HepG2 (cell line): ENCODE measurements around the gene TMEM198. TPM values are rescaled to one million over a fixed set of nuclear protein-coding genes. Genes with fewer than 3 reads are reported as not detected.
A peak's percentile ranks its signal among the peaks of the same experiment; 100 is the strongest.

ENCODE experiments used
- ARID2 ChIP-seq: sonication (generic); formaldehyde crosslinking; IDR thresholded peaks from 2 replicates; pipeline ENCODE4 v1.8.1; 2022; ENCODE audit warnings: mild to moderate bottlenecking, missing genetic modification reagents, borderline replicate concordance
- ATF7-NPFF ChIP-seq: sonication (generic); formaldehyde crosslinking; IDR thresholded peaks from 2 replicates; pipeline ENCODE4 v1.8.1; 2023; ENCODE audit warnings: mild to moderate bottlenecking, low read depth, missing genetic modification reagents, moderate library complexity
- HCFC1 ChIP-seq: fragments of 150-350 bp; IDR thresholded peaks from 2 replicates; pipeline ENCODE4 v1.6.1; 2014; ENCODE audit warnings: low read depth, low read length
- HHEX ChIP-seq: IDR thresholded peaks from 2 replicates; pipeline ENCODE4 v1.6.1; 2016; ENCODE audit warnings: control low read depth
- HIVEP1 ChIP-seq: sonication (generic); formaldehyde crosslinking; IDR thresholded peaks from 2 replicates; pipeline ENCODE4 v1.4.0; 2020; ENCODE audit warnings: mild to moderate bottlenecking, missing genetic modification reagents
- HMGA1 ChIP-seq: sonication (generic); formaldehyde crosslinking; conservative IDR thresholded peaks from 2 replicates; pipeline ENCODE4 v1.4.0; 2020; ENCODE audit warnings: missing genetic modification reagents
- HNRNPK ChIP-seq: fragments of 200-400 bp; formaldehyde crosslinking; IDR thresholded peaks from 2 replicates; pipeline ENCODE4 v1.6.1; 2018; ENCODE audit warnings: low read length, low read depth, moderate library complexity, mild to moderate bottlenecking; ENCODE audit not compliant: poor library complexity, severe bottlenecking
- MBD4 ChIP-seq: IDR thresholded peaks from 2 replicates; pipeline ENCODE4 v1.6.1; 2012; ENCODE audit warnings: low read length, inconsistent platforms, borderline replicate concordance
- MYC ChIP-seq: sonication (generic); formaldehyde crosslinking; IDR thresholded peaks from 2 replicates; pipeline ENCODE4 v1.9.0; 2021; ENCODE audit warnings: missing genetic modification reagents, borderline replicate concordance
- PCBP2 ChIP-seq: fragments of 200-400 bp; formaldehyde crosslinking; optimal IDR thresholded peaks from 2 replicates; pipeline ENCODE3; 2018; ENCODE audit warnings: low read length, low read depth; ENCODE audit not compliant: poor library complexity, severe bottlenecking
- PLSCR1 ChIP-seq: sonication (generic); formaldehyde crosslinking; IDR thresholded peaks from 2 replicates; pipeline ENCODE4 v1.5.0; 2020; ENCODE audit warnings: missing genetic modification reagents, mild to moderate bottlenecking, borderline replicate concordance
- POLR2A ChIP-seq, 2 experiments: IDR thresholded peaks; 2 replicates each; pipeline ENCODE4 v1.6.1; 2011; ENCODE audit warnings: low read depth in 2 of 2, low read length in 2 of 2, mild to moderate bottlenecking in 1 of 2, moderate library complexity in 1 of 2; ENCODE audit not compliant: insufficient read depth in 1 of 2
- PRDM4 ChIP-seq: sonication (generic); formaldehyde crosslinking; IDR thresholded peaks from 2 replicates; pipeline ENCODE4 v1.9.0; 2021; ENCODE audit warnings: missing genetic modification reagents, borderline replicate concordance
- RBAK ChIP-seq: sonication (generic); formaldehyde crosslinking; IDR thresholded peaks from 2 replicates; pipeline ENCODE4 v1.5.1; 2020; ENCODE audit warnings: mild to moderate bottlenecking, missing genetic modification reagents
- SMC3 ChIP-seq: IDR thresholded peaks from 2 replicates; pipeline ENCODE4 v1.6.1; 2011; ENCODE audit warnings: low read length, improper control_type of control experiment
- SNAPC5 ChIP-seq: sonication (generic); formaldehyde crosslinking; IDR thresholded peaks from 2 replicates; pipeline ENCODE4 v1.8.1; 2023; ENCODE audit warnings: mild to moderate bottlenecking, missing genetic modification reagents, borderline replicate concordance
- SNRNP70 ChIP-seq: fragments of 200-400 bp; formaldehyde crosslinking; IDR thresholded peaks from 2 replicates; pipeline ENCODE4 v1.6.1; 2017; ENCODE audit warnings: mild to moderate bottlenecking, low read depth, low read length, moderate library complexity
- SOX6 ChIP-seq, 2 experiments: fragments of 450-650 bp in 1 of 2; sonication (generic) in 1 of 2; formaldehyde crosslinking in 1 of 2; IDR thresholded peaks; 2 replicates each; pipeline versions ENCODE4 v1.4.0 to v1.6.1; 2017 to 2020; ENCODE audit warnings: antibody characterized with exemption in 1 of 2, mild to moderate bottlenecking in 1 of 2, missing genetic modification reagents in 1 of 2
- SP5 ChIP-seq: IDR thresholded peaks from 2 replicates; pipeline ENCODE4 v1.6.1; 2016; ENCODE audit warnings: low read depth, borderline replicate concordance
- STAG1 ChIP-seq: sonication (generic); formaldehyde crosslinking; IDR thresholded peaks from 2 replicates; pipeline ENCODE4 v1.4.0; 2020; ENCODE audit warnings: missing genetic modification reagents
- TMF1 ChIP-seq: sonication (generic); formaldehyde crosslinking; IDR thresholded peaks from 2 replicates; pipeline ENCODE4 v1.8.1; 2022; ENCODE audit warnings: low read depth, missing genetic modification reagents
- TP53 ChIP-seq: sonication (generic); formaldehyde crosslinking; conservative IDR thresholded peaks from 2 replicates; pipeline ENCODE4 v1.4.0; 2020; ENCODE audit warnings: missing genetic modification reagents
- U2AF2 ChIP-seq: fragments of 200-400 bp; formaldehyde crosslinking; IDR thresholded peaks from 2 replicates; pipeline ENCODE4 v1.6.1; 2017; ENCODE audit warnings: low read depth, mild to moderate bottlenecking, low read length
- ZBTB7A ChIP-seq: sonication (generic); formaldehyde crosslinking; IDR thresholded peaks from 2 replicates; pipeline ENCODE4 v1.8.0; 2022; ENCODE audit warnings: mild to moderate bottlenecking, missing genetic modification reagents
- ZEB1 ChIP-seq: IDR thresholded peaks from 2 replicates; pipeline ENCODE4 v1.6.1; 2012; ENCODE audit warnings: mild to moderate bottlenecking, low read depth, inconsistent platforms; ENCODE audit not compliant: insufficient replicate concordance
- ZFP36L1 ChIP-seq: sonication (generic); formaldehyde crosslinking; IDR thresholded peaks from 2 replicates; pipeline ENCODE4 v1.8.0; 2022; ENCODE audit warnings: mild to moderate bottlenecking, missing genetic modification reagents, moderate library complexity
- ZNF235 ChIP-seq: sonication (generic); formaldehyde crosslinking; IDR thresholded peaks from 2 replicates; pipeline ENCODE4 v1.8.1; 2023; ENCODE audit warnings: mild to moderate bottlenecking, missing genetic modification reagents, borderline replicate concordance
- ZNF343 ChIP-seq: sonication (generic); formaldehyde crosslinking; IDR thresholded peaks from 2 replicates; pipeline ENCODE4 v1.4.0; 2020; ENCODE audit warnings: mild to moderate bottlenecking, missing genetic modification reagents
- ZNF557 ChIP-seq: sonication (generic); formaldehyde crosslinking; IDR thresholded peaks from 2 replicates; pipeline ENCODE4 v1.4.0; 2020; ENCODE audit warnings: missing genetic modification reagents
- ZNF674 ChIP-seq: sonication (generic); formaldehyde crosslinking; IDR thresholded peaks from 2 replicates; pipeline ENCODE4 v1.5.0; 2020; ENCODE audit warnings: low read depth, mild to moderate bottlenecking, missing genetic modification reagents
- ZNF713 ChIP-seq: sonication (generic); formaldehyde crosslinking; IDR thresholded peaks from 2 replicates; pipeline ENCODE4 v1.4.0; 2020; ENCODE audit warnings: mild to moderate bottlenecking, missing genetic modification reagents
- ZNF737 ChIP-seq: sonication (generic); formaldehyde crosslinking; IDR thresholded peaks from 2 replicates; pipeline ENCODE4 v1.5.0; 2020; ENCODE audit warnings: missing genetic modification reagents, mild to moderate bottlenecking, borderline replicate concordance
- polyA plus RNA-seq, 8 experiments: library from polyadenylated mRNA; depleted of rRNA in 3 of 8; stranded (reverse) in 7 of 8; unstranded in 1 of 8; fragments of >200 nt; fragmentation: Illumina TruSeq in 4 of 8; extraction: Trizol in 4 of 8; gene quantifications; 2 replicates each; pipeline versions ENCODE4 v1.2.1 to v1.2.3, GENCODE V29; 2011 to 2016; ENCODE audit warnings: low read depth in 4 of 8, missing spikeins in 1 of 8, mixed read lengths in 1 of 8; ENCODE audit not compliant: insufficient read depth in 1 of 8
- total RNA-seq, 5 experiments: library from RNA; depleted of rRNA; stranded (reverse); fragments of >200 nt; fragmentation: Illumina TruSeq; extraction: Trizol; gene quantifications; 2 replicates each; pipeline ENCODE4 v1.2.3, GENCODE V29; 2016; ENCODE audit warnings: low read depth in 1 of 5

TMEM198 gene
- total and polyA plus RNA-seq, 2 of the 13 experiments (the other 11 are each of a cell fraction or from before 2014, with no cell fraction given) = 17.3 to 23.5 TPM

- TF ChIP-seq SOX6 (IDR thresholded peaks at IDR 0.05) = no peak
- TF ChIP-seq SOX6 (CRISPR knock-in tag; IDR thresholded peaks at IDR 0.05) = no peak
- TF ChIP-seq POLR2A (IDR thresholded peaks at IDR 0.05; ENCODE audit: insufficient read depth in 1 of 2, low read depth in 2 of 2, low read length in 2 of 2) = no peak; a peak in 1 of 4 replicates
- no peak for TF ChIP-seq HIVEP1 (CRISPR knock-in tag)
- no peak for TF ChIP-seq ZEB1
- TF ChIP-seq ZNF713 (CRISPR knock-in tag) = no peak
- TF ChIP-seq HMGA1 (CRISPR knock-in tag) = no peak
- TF ChIP-seq U2AF2 = no peak
- no peak for TF ChIP-seq PCBP2
- TF ChIP-seq SNRNP70 = no peak
- TF ChIP-seq MBD4 = no peak
- no peak for TF ChIP-seq TP53 (CRISPR knock-in tag)
- TF ChIP-seq MYC (CRISPR knock-in tag) = peak; percentile 16; the same call in 1 of the 2 replicates
- TF ChIP-seq STAG1 (CRISPR knock-in tag) = 0 out of 2 replicates have a peak, but pooled peaks have one; percentile 1
- no peak for TF ChIP-seq ARID2 (CRISPR knock-in tag)
- TF ChIP-seq SP5 = no peak
- no peak for TF ChIP-seq ATF7-NPFF
- no peak for TF ChIP-seq ZNF557 (CRISPR knock-in tag)
- no peak for TF ChIP-seq ZNF235
- TF ChIP-seq RBAK (CRISPR knock-in tag) = no peak
- TF ChIP-seq ZNF737 (CRISPR knock-in tag) = no peak
- no peak for TF ChIP-seq HNRNPK
- peak; percentile 7; the same call in 1 of the 2 replicates for TF ChIP-seq ZBTB7A (CRISPR knock-in tag)
- peak; percentile 86; the same call in 1 of the 2 replicates for TF ChIP-seq TMF1
- no peak for TF ChIP-seq ZNF343 (CRISPR knock-in tag)
- no peak for TF ChIP-seq PRDM4 (CRISPR knock-in tag)
- no peak for TF ChIP-seq HCFC1
- peak; percentile 72; the same call in 1 of the 2 replicates for TF ChIP-seq ZNF674 (CRISPR knock-in tag)
- no peak for TF ChIP-seq PLSCR1
- TF ChIP-seq SNAPC5 = no peak
- TF ChIP-seq ZFP36L1 = no peak
- no peak for TF ChIP-seq HHEX
- no peak for TF ChIP-seq SMC3
Measured at GRCh38 chr2:219570924-219571310, 27.1 kb downstream of the TMEM198 start (continued).
